HG03103 (cell line): ENCODE data around the gene OR4D9.
"Not testable (repeated sequence)": the region's sequence is repeated elsewhere in the genome, so short reads cannot be mapped to it uniquely, and the experiment has no call there.

Experiments used
- ATAC-seq: cut with Tn5 transposase; IDR thresholded peaks from one replicate; pipeline ENCODE4 v1.9.1; 2021; ENCODE audit warnings: low read depth; ENCODE audit not compliant: unreplicated experiment

OR4D9 gene

GRCh38 chr11:59510941-59511589 lies at the start of gene OR4D9:
Gene OR4D9 (plus strand): TSS chr11:59511539. CDS start chr11:59514913, 3,374 bp downstream.
- no peak for ATAC-seq

- no peak for ATAC-seq
These were observed 48.1 kb upstream of the OR4D9 start for GRCh38 chr11:59463190-59463641.

- ATAC-seq, result no peak
These were observed 38.3 kb upstream of the OR4D9 start, which contains the start of gene OR4D10 for GRCh38 chr11:59473015-59473414. Gene OR4D10 (plus strand): TSS chr11:59473315. CDS start chr11:59477430, 4,115 bp downstream.

DNA sequence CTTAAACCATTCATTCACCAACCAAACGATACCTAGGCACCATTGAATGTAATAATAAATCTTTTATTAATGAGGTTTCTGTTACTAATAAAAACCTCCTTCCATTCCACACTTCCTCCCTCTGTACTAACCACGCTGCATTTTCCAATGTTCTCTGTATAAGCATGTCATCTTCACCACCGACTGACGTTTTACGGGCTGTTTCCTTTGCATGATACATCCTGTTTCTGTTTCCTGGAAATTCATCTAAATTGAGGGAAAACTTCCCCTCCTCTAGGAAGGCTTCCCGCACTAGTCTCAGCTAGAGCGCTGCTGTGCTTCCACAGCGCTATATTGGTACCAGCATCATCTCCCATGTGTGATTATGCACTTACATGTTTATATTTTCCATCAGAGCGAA lies 36.2 kb upstream of the OR4D9 start:
- ATAC-seq, result no peak

DNA sequence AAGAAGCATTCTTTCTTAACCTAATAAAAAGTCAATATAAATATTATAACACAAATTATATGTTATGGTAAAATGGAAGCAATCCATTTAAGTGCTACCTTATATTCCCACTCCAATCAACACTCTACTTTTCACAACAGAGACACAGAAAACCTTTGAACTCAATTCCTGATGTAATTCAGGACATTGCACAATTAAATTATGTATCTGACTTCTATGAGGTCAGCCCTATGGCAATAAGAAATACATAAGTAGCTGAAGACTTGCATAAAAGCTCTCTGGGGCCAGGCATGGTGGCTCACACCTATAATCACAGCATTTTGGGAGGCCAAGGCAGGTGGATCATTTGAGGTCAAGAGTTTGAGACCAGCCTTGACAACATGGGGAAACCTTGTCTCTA lies 31.4 kb upstream of the OR4D9 start:
- no peak for ATAC-seq

DNA sequence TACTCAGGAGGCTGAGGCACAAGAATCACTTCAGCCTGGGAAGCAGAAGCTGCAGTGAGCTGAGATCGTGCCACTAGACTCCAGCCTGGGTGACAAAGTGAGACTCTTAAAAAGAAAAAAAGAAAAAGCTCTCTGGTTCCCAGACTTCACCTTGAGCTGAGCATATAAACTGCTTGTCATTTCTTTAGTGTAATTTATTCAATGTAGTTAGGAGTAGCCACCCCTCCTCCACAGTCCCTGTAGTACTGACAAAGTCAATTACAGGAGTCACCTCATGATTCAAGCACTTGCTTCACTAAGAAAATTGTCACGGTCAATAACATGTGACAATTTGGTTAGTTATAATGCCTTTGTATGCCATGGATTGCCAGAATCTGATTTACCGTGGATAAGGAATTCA lies 31.0 kb upstream of the OR4D9 start:
- ATAC-seq, result no peak

DNA sequence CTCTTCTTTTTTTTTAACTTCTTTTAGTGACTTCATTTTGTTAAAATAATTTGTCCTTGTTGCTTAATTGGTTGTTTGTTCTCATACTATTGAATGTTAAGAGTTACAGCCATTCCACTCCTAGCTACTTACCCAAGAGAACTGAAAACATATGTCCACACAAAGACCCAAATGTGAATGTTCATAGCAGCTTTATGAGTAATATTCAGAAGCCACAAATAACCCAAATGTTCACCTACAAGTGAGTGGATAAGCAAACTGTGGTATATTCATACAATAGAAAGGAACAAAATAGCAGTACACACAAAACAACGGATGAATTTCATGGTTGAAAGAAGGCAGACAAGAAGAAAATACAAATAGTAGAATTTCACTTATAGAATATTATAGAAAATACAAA lies 9.4 kb upstream of the OR4D9 start:
- no peak for ATAC-seq

DNA sequence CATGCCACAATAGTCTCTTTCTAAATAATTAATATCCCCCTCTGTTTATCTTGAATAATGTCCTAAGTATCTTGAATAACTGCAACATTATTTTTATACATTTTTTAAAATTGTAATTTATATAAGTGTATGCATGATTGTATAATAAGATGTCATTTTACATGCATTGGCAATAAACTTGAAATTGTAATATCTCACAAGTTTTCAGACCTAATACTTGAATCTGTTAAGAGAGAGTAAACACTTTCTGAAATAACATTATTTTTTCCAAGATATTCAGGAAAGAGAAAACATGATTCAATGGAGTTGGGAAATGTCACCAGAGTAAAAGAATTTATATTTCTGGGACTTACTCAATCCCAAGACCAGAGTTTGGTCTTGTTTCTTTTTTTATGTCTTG lies 8.1 kb upstream of the OR4D9 start, which contains the start of gene OR4D11:
TSS of gene OR4D11 (plus strand) at position 301 of the 400 bp plus-strand sequence. CDS start at position 301, 0 bp downstream.
- ATAC-seq, result no peak

- no peak for ATAC-seq
These were observed 336 bp downstream of the OR4D9 start for GRCh38 chr11:59511675-59512074.

DNA sequence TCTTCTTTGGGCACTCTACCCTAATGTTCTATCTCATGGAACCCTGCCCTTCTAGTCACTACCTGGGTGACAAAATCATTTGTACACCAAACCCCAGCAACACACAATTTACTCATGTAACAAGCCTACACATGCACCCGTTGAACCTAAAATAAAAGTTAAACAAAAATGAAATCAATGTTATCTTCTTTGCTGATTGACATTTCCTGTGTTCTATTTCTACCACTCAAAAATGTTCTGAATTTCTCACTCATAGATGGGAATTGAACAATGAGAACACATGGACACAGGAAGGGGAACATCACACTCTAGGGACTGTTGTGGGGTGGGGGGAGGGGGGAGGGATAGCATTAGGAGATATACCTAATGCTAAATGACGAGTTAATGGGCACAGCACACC lies 8.8 kb downstream of the OR4D9 start:
- ATAC-seq, result not testable (repeated sequence)

DNA sequence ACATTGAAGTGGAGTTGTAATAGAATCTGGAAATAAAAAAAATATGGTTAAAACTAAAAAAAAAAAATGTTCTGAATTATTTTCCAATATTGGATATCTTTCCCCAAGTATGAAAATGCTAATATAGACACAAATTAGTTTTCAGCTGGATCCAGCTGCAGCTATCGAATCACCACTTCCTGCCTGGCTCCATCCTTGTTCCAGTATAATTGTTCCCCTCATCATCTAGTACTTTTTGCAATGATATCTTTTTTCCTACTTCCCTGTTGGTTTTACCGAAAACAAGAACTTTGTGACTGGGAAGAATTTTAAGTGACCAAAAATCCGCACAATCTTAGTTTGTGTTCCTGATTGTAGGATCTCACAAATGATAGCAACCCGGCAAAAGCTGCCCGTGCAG lies 9.4 kb downstream of the OR4D9 start:
- ATAC-seq, result no peak

DNA sequence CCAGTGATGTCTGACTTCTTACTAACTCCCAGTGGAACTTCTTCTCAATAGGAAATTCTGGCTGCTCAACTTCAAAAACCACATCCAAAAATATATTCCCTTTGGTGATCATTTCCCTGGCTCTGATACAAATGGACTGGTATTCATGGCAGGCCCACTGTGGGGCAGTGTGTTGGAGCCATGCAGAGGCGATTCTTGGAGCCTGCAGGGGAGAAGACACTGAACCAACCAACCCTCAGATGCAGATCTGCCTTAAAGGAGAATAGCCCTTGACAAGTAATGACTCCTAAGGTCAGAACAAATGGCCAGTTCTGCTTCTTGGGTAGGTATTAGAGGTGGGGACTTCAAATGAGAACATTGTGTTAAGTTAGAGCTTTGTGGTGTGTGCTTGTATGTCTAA lies 12.2 kb downstream of the OR4D9 start:
- no peak for ATAC-seq

DNA sequence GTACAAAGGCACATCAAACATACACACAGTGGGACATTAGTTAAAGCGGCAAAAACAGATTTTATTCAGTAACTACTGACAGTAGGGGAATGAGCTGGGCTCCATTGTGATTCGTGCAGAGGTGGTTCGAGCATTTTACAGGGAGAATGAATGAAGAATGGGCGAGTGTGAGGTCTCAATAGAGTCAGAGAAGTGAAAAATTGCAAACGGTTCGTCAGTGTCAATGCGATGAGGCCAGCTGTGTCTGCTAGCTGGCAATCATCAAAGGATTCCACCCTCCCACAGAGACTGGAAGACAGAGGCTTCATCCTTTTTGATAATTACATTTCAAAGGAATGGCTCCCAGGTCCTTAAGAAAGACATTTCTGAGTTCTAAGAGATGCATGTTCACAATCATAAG lies 17.4 kb downstream of the OR4D9 start:
- ATAC-seq, result no peak

DNA sequence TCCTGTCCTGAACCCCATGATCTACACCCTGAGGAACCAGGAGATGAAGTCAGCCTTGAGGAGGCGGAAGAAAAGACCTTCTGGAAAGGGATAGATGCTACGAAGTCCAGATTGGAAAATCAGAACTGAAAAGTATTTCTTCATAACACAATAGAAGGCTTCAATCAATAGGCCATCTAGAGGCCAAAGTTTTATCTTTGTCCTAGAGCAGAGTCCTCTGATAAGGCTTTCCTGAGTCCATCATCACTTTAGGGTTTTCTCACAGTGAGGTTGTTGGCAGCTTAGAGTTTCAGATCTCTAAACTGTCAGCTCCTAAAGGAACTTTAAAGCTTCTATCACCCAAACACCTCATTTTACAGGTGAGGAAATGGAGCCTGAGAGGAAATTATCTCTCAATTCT lies 21.3 kb downstream of the OR4D9 start:
- no peak for ATAC-seq

- ATAC-seq, result no peak
These were observed 23.3 kb downstream of the OR4D9 start for GRCh38 chr11:59534676-59535075.

DNA sequence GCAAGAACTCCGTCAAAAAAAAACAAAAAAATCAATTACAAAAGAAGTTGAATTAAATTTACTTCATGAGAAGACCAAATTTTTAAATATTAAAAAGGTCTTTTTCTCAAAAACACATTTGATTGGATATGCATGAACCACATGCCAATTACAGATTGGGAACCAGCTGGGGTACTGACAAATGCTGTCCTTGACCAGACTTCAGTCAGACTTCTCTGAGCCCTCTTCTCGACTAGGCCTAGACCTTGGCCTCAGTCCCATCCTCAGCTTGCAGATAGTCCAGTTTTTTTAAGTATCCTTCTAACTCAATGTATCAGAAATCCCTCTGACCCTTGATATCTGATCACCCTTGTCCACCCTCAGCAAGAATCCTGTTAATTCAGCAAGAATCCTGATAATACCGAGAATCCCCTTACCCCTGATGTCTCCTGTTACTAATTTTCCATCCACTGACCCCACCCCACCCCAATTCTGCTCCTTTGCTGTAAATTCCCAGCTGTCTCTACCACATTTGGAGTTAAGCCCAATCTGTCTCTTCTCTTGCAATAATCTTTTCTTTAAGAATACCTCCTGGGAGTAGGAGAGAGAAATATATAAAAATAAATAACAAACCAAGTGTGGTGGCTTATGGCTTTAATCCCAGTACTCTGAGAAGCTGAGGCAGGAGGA lies 30.9 kb downstream of the OR4D9 start:
- no peak for ATAC-seq

- not testable (repeated sequence) for ATAC-seq
These were observed 32.4 kb downstream of the OR4D9 start for GRCh38 chr11:59543713-59544112.

GRCh38 chr11:59544869-59545178 lies 33.5 kb downstream of the OR4D9 start:
- no peak for ATAC-seq

GRCh38 chr11:59545179-59546020 lies 34.1 kb downstream of the OR4D9 start:
- ATAC-seq, result no peak

DNA sequence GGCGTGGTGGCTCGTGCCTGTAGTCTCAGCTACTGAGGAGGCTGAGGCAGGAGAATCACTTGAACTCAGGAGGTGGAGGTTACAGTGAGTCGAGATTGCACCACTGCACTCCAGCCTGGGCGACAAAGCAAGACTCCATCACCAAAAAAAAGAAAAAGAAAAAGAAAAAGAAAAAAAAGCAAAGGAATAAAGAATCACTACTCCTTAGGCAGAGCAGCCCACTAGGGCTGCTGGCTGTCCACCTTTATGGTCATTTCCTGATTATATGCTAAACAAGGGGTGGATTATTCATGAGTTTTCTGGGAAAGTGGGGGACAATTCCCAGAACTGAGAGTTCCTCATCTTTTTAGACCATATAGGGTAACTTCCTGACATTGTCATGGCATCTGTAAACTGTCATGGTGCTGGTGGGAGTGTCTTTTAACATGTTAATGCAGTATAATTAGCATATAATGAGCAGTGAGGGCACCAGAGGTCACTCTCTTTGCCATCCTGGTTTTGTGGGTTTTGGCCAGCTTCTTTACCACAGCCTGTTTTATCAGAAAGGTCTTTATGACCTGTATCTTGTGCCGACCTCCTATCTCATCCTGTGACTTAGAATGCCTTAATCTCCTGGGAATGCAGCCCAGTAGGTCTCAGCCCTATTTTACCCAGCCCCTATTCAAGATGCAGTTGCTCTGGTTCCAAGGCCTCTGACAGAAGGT lies 36.4 kb downstream of the OR4D9 start:
- ATAC-seq, result not testable (repeated sequence)

DNA sequence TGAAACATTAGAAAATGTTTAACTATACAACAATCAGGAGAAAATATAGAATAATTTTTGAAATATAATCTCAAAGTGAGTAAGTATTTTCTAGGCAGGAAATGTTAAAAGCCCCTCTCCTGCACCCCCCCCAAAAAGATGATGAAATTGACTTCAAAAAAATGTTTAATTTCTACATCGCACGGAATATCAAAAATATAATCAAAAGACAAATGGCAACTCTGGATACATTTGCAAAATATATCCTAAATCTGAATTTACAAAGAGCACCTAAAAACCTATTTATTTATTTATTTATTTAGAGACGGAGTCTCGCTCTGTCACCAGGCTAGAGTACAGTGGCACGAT lies 36.9 kb downstream of the OR4D9 start:
- ATAC-seq, result no peak
